Stomach (tissue), 4 donors: Measurements from ENCODE around the gene SUPT3H.

Experiments used
- POLR2A ChIP-seq, 4 donors: fragments of 450-650 bp; IDR thresholded peaks; one replicate each; pipeline ENCODE4 v1.6.1; 2016; ENCODE audit warnings: antibody characterized with exemption in 4 of 4, control low read depth in 2 of 4, mild to moderate bottlenecking in 1 of 4, moderate library complexity in 1 of 4
- TF ChIP-seq, protein P1 (sequence below), 7 experiments: fragments of 450-650 bp in 4 of 7; fragments of 200-600 bp in 3 of 7; sonication (generic) in 3 of 7; IDR thresholded peaks; one replicate each; pipeline ENCODE4 v1.5.1; 2016 to 2019; ENCODE audit warnings: antibody characterized with exemption in 7 of 7, control low read depth in 2 of 7, mild to moderate bottlenecking in 1 of 7

DNA sequence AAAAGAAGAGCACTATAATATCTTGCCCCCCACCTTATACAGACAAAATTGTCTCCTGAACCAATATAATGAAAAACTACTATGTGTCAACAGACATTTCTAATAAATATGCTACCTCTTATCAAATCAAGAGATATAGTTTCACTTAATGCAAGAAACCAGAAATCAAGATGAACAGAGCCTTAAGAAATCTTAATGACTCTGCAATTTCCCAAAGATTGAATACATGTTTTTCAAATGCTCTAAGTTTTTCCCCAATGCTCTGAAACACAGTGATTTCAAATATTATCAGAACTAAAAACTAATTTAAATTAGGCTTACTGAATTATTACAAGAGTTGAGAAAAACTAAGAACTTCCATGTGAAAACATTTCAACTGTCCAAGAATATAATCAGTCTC, 13.3 kb downstream of the SUPT3H start:
- TF ChIP-seq, protein P1, sequence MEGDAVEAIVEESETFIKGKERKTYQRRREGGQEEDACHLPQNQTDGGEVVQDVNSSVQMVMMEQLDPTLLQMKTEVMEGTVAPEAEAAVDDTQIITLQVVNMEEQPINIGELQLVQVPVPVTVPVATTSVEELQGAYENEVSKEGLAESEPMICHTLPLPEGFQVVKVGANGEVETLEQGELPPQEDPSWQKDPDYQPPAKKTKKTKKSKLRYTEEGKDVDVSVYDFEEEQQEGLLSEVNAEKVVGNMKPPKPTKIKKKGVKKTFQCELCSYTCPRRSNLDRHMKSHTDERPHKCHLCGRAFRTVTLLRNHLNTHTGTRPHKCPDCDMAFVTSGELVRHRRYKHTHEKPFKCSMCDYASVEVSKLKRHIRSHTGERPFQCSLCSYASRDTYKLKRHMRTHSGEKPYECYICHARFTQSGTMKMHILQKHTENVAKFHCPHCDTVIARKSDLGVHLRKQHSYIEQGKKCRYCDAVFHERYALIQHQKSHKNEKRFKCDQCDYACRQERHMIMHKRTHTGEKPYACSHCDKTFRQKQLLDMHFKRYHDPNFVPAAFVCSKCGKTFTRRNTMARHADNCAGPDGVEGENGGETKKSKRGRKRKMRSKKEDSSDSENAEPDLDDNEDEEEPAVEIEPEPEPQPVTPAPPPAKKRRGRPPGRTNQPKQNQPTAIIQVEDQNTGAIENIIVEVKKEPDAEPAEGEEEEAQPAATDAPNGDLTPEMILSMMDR (IDR thresholded peaks at IDR 0.05) = no peak
- TF ChIP-seq POLR2A (IDR thresholded peaks at IDR 0.05) = no peak
